HCT116 (cell line): ENCODE data around the gene HTRA2. TPM values are rescaled to one million over a fixed set of nuclear protein-coding genes. Genes with fewer than 3 reads are reported as not detected.

Experiments used
- ATAC-seq: fragments of 200-7000 bp; cut with Tn5 transposase; 2 replicates; pipeline ENCODE4 v1.9.1; 2020; ENCODE audit warnings: mild to moderate bottlenecking, moderate library complexity
- BruUV-seq: library from RNA; stranded (reverse); fragments of 400-500 nt; replicated peaks from 2 replicates; lab custom pipeline; 2021; lab: Mats Ljungman, UMichigan
- CTCF ChIA-PET: fragments of 300-600 bp; sonication (Branson Sonifier 250); formaldehyde crosslinking; loops from one replicate; lab custom pipeline; 2021; ENCODE audit warnings: antibody characterized with exemption; lab: Charles Lee
- POLR2A ChIA-PET: fragments of 300-600, 350-600 bp; sonication (Branson Sonifier 250); formaldehyde crosslinking; loops from one replicate; lab custom pipeline; 2021; ENCODE audit warnings: antibody characterized with exemption; lab: Charles Lee
- RAD21 ChIA-PET, 2 experiments: fragments of 300-600 bp; sonication (Branson Sonifier 250); formaldehyde crosslinking; loops; one replicate each; lab custom pipeline; 2023; ENCODE audit warnings: low total read pairs in 2 of 2; ENCODE audit not compliant: uncharacterized antibody in 2 of 2, unreplicated experiment in 2 of 2, low non-redundant PET in 1 of 2; lab: Charles Lee
- DNase-seq: peaks from one replicate; pipeline ENCODE4 v3.0.0-alpha.2; 2010; ENCODE audit warnings: low read depth, low spot score
- H2AFZ ChIP-seq: fragments of 200-600 bp; shearing (Covaris generic), sonication (generic); 2 replicates; pipeline ENCODE4 v1.6.1; 2017; ENCODE audit warnings: low read depth, mixed run types, mixed read lengths, antibody characterized with exemption, low read length; ENCODE audit not compliant: poor library complexity, severe bottlenecking
- H3K27ac ChIP-seq: 2 replicates; pipeline ENCODE4 v1.5.1; 2012; ENCODE audit warnings: low read depth, low read length
- H3K27me3 ChIP-seq: fragments of 200-600 bp; sonication (generic); 2 replicates; pipeline ENCODE4 v1.6.1; 2016; ENCODE audit warnings: mixed run types, low read length, mixed read lengths; ENCODE audit not compliant: insufficient read depth
- H3K36me3 ChIP-seq, 2 experiments: fragments of 200-500 bp in 1 of 2; fragments of 200-600 bp in 1 of 2; sonication (Bioruptor generic) in 1 of 2; sonication (generic) in 1 of 2; 2 replicates each; pipeline versions ENCODE4 v1.5.1 to v1.6.1; 2014 to 2016; ENCODE audit warnings: low read length in 2 of 2, inconsistent platforms in 1 of 2, mixed read lengths in 1 of 2, mixed run types in 1 of 2; ENCODE audit not compliant: insufficient read depth in 2 of 2, control insufficient read depth in 1 of 2
- H3K4me1 ChIP-seq, 2 experiments: fragments of 200-600 bp in 1 of 2; sonication (generic) in 1 of 2; 2 replicates each; pipeline versions ENCODE4 v1.5.1 to v1.6.1; 2012 to 2017; ENCODE audit warnings: low read length in 2 of 2, inconsistent platforms in 1 of 2, mild to moderate bottlenecking in 1 of 2, mixed read lengths in 1 of 2, mixed run types in 1 of 2, moderate library complexity in 1 of 2; ENCODE audit not compliant: insufficient read depth in 2 of 2, control insufficient read depth in 1 of 2
- H3K4me2 ChIP-seq: fragments of 200-600 bp; sonication (generic); 2 replicates; pipeline ENCODE4 v1.6.1; 2017; ENCODE audit warnings: mixed run types, low read length, mixed read lengths
- H3K4me3 ChIP-seq, 2 experiments: fragments of 200-600 bp in 1 of 2; sonication (generic) in 1 of 2; replicated peaks in 1 of 2; 2 replicates each; pipeline ENCODE4 v1.5.1; 2011 to 2016; ENCODE audit warnings: low read length in 2 of 2, control low read depth in 1 of 2, low read depth in 1 of 2, mild to moderate bottlenecking in 1 of 2, mixed read lengths in 1 of 2, mixed run types in 1 of 2
- H3K79me2 ChIP-seq: fragments of 200-600 bp; sonication (generic); 2 replicates; pipeline ENCODE4 v1.6.1; 2017; ENCODE audit warnings: mild to moderate bottlenecking, mixed run types, low read length, moderate library complexity, mixed read lengths; ENCODE audit not compliant: insufficient read depth
- H3K9ac ChIP-seq: fragments of 200-600 bp; sonication (generic); 2 replicates; pipeline ENCODE4 v1.6.1; 2016; ENCODE audit warnings: low read length, mixed read lengths
- H3K9me2 ChIP-seq: fragments of 200-600 bp; sonication (generic), shearing (Covaris generic); 2 replicates; pipeline ENCODE4 v1.6.1; 2017; ENCODE audit warnings: mixed run types, mild to moderate bottlenecking, moderate library complexity; ENCODE audit not compliant: insufficient read depth
- H3K9me3 ChIP-seq, 2 experiments: fragments of 200-500 bp in 1 of 2; fragments of 200-600 bp in 1 of 2; sonication (Bioruptor generic) in 1 of 2; sonication (generic) in 1 of 2; 2 replicates each; pipeline ENCODE4 v1.6.1; 2014 to 2017; ENCODE audit warnings: low read length in 2 of 2, mixed read lengths in 2 of 2, inconsistent platforms in 1 of 2, low read depth in 1 of 2, mild to moderate bottlenecking in 1 of 2, mixed run types in 1 of 2, moderate library complexity in 1 of 2; ENCODE audit not compliant: control insufficient read depth in 1 of 2, insufficient read depth in 1 of 2
- H4K20me1 ChIP-seq: fragments of 200-600 bp; sonication (generic), shearing (Covaris generic); 2 replicates; pipeline ENCODE4 v1.6.1; 2017; ENCODE audit warnings: mixed run types, mild to moderate bottlenecking, moderate library complexity; ENCODE audit not compliant: insufficient read depth
- CBX3 ChIP-seq: IDR thresholded peaks from 2 replicates; pipeline ENCODE4 v1.6.1; 2012; ENCODE audit warnings: low read depth
- EGR1 ChIP-seq: IDR thresholded peaks from 2 replicates; pipeline ENCODE4 v1.6.1; 2012; ENCODE audit warnings: low read depth
- ELF1 ChIP-seq: IDR thresholded peaks from 2 replicates; pipeline ENCODE4 v1.6.1; 2012; ENCODE audit warnings: low read depth, borderline replicate concordance
- FOSL1 ChIP-seq: IDR thresholded peaks from 2 replicates; pipeline ENCODE4 v1.6.1; 2012; ENCODE audit warnings: low read depth
- POLR2A ChIP-seq: IDR thresholded peaks from 2 replicates; pipeline ENCODE4 v1.7.0; 2011; ENCODE audit warnings: borderline replicate concordance; ENCODE audit not compliant: insufficient read depth, insufficient read length; ENCODE audit errors: extremely low read depth
- RAD21 ChIP-seq: IDR thresholded peaks from 2 replicates; pipeline ENCODE4 v1.6.1; 2012; ENCODE audit warnings: low read depth, mild to moderate bottlenecking
- SP1 ChIP-seq: IDR thresholded peaks from 2 replicates; pipeline ENCODE4 v1.6.1; 2012; ENCODE audit warnings: low read depth
- intact Hi-C: fragments of 100-400 bp; cut with micrococcal nuclease; formaldehyde crosslinking; loops from 2 replicates; pipeline ENCODE4 v1.10.0; 2022
- total RNA-seq: library from RNA; stranded (reverse); gene quantifications from one replicate; pipeline ENCODE4 v1.2.1, GENCODE V29; 2021; ENCODE audit not compliant: unreplicated experiment
- TF ChIP-seq, protein P1 (sequence below): IDR thresholded peaks from 2 replicates; pipeline ENCODE4 v1.6.1; 2012; ENCODE audit warnings: low read depth
- TF ChIP-seq, protein P2 (sequence below): IDR thresholded peaks from 2 replicates; pipeline ENCODE4 v1.6.1; 2011; ENCODE audit warnings: mild to moderate bottlenecking, low read length, moderate library complexity; ENCODE audit not compliant: insufficient replicate concordance; ENCODE audit errors: extremely low read depth

The HTRA2 gene
- total RNA-seq, 1 experiment from 2014 or later = 36.2 TPM

DNA sequence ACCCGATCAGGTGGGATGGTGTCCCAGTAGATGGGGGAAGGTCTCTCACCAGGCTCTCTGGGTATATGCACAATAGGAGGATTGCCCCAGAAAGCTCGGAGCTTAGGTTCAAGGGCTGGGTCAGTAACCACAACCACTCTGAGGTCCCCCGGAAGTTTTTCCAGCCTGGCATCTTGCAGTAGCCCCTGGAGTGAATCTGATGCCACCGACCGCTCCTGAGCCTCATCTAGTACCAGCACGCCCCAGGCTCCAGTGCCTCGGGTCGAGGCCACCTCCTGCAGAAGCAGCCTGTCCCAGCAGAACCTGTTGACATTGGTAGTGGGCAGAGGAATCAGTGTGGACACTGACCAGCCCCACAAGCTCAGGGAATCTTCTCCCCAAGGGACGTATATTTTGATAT is 5.7 kb upstream of the HTRA2 start:
- ChIA-PET POLR2A (no interaction called here), CTCF (no interaction called here)

DNA sequence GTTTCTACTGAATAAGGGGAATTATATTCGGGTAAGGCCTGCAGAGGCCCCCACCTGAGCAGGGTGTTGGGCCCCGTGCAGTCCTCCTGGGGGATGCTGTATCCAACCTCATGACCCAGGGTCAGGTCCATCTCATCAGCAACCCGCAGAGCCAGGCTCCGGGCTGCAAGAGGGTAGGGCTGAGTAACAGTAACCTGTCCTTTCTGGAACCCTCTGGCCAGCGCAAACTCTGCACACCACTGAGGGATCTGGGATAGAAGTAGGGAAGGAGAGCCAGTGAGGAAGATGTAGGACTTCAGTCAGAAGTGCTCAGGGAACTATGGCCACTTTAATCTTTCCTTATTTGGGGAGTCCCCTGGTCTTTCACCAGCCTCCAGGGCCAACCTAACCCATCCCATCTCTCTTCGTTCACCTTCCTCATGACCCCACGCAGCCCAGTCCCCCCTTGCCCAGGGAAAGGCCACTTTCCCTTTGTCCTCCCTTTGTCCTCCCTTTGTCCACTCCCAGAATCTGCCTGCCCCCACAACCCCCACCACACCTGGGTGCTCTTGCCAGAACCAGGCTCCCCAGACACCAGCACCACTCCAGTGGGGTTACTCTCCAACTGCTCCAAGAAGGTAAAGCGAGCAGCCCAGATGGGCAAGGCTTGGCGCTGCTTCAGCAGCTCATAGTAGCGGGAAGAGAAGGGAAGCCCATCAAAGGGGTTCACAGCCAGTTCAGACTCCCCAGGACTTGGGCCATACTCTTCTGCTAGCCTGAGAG is 4.6 kb upstream of the HTRA2 start:
- Histone ChIP-seq H3K79me2 (peaks cover 34% of the 10 kb centered on the region), H3K9me2 (no peaks in the 10 kb centered on the region), H4K20me1 (no peaks in the 10 kb centered on the region), H3K4me2 (no peak overlapping the region), H3K9me3 (no peaks in the 10 kb centered on the region), H3K4me1 (peaks cover 8 to 19% of the 10 kb centered on the region in 2 experiments; a peak in 3 of 4 replicates), H2AFZ (no peak overlapping the region), H3K27me3 (no peaks in the 10 kb centered on the region), H3K4me3 (no peak overlapping the region), H3K36me3 (peaks cover 18 to 27% of the 10 kb centered on the region in 2 experiments), H3K9ac (no peak overlapping the region), H3K27ac (no peak overlapping the region)
- no peak for ATAC-seq
- ChIA-PET POLR2A (no interaction called here), CTCF (no interaction called here), RAD21 (no interaction called here)
- TF ChIP-seq, protein P1, sequence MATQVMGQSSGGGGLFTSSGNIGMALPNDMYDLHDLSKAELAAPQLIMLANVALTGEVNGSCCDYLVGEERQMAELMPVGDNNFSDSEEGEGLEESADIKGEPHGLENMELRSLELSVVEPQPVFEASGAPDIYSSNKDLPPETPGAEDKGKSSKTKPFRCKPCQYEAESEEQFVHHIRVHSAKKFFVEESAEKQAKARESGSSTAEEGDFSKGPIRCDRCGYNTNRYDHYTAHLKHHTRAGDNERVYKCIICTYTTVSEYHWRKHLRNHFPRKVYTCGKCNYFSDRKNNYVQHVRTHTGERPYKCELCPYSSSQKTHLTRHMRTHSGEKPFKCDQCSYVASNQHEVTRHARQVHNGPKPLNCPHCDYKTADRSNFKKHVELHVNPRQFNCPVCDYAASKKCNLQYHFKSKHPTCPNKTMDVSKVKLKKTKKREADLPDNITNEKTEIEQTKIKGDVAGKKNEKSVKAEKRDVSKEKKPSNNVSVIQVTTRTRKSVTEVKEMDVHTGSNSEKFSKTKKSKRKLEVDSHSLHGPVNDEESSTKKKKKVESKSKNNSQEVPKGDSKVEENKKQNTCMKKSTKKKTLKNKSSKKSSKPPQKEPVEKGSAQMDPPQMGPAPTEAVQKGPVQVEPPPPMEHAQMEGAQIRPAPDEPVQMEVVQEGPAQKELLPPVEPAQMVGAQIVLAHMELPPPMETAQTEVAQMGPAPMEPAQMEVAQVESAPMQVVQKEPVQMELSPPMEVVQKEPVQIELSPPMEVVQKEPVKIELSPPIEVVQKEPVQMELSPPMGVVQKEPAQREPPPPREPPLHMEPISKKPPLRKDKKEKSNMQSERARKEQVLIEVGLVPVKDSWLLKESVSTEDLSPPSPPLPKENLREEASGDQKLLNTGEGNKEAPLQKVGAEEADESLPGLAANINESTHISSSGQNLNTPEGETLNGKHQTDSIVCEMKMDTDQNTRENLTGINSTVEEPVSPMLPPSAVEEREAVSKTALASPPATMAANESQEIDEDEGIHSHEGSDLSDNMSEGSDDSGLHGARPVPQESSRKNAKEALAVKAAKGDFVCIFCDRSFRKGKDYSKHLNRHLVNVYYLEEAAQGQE = no peak
- intact Hi-C loops = no loop called here
- no peak for DNase-seq
- no TSS peak for BruUV-seq

More for the DNA sequence above, 5.7 kb upstream of the HTRA2 start:
- Histone ChIP-seq H3K4me2 (no peak overlapping the region), H2AFZ (no peak overlapping the region), H3K9me3 (no peaks in the 10 kb centered on the region), H3K27ac (no peak overlapping the region), H3K79me2 (peaks cover 26% of the 10 kb centered on the region), H4K20me1 (no peaks in the 10 kb centered on the region), H3K9me2 (no peaks in the 10 kb centered on the region), H3K27me3 (no peaks in the 10 kb centered on the region), H3K9ac (no peak overlapping the region), H3K4me3 (no peak overlapping the region), H3K4me1 (peaks cover 8 to 19% of the 10 kb centered on the region in 2 experiments; a peak in 3 of 4 replicates), H3K36me3 (peaks cover 18 to 27% of the 10 kb centered on the region in 2 experiments)
- RAD21 ChIA-PET = no interaction called here
- DNase-seq (no peak), ATAC-seq (no peak)
- TF ChIP-seq SP1 (no peak), RAD21 (no peak), ELF1 (no peak), CBX3 (no peak), FOSL1 (no peak), EGR1 (no peak), POLR2A (no peak)
- TF ChIP-seq, protein P2, sequence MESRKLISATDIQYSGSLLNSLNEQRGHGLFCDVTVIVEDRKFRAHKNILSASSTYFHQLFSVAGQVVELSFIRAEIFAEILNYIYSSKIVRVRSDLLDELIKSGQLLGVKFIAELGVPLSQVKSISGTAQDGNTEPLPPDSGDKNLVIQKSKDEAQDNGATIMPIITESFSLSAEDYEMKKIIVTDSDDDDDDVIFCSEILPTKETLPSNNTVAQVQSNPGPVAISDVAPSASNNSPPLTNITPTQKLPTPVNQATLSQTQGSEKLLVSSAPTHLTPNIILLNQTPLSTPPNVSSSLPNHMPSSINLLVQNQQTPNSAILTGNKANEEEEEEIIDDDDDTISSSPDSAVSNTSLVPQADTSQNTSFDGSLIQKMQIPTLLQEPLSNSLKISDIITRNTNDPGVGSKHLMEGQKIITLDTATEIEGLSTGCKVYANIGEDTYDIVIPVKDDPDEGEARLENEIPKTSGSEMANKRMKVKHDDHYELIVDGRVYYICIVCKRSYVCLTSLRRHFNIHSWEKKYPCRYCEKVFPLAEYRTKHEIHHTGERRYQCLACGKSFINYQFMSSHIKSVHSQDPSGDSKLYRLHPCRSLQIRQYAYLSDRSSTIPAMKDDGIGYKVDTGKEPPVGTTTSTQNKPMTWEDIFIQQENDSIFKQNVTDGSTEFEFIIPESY = no peak
- BruUV-seq = no TSS peak
- intact Hi-C loops = no loop called here
